ENCODE data around the gene AKAP8. TPM values are rescaled to one million over a fixed set of nuclear protein-coding genes. Genes with fewer than 3 reads are reported as not detected.

The AKAP8 gene
- total RNA-seq, 6 experiments from 2014 or later = 22.8 to 31.2 (median 29.6) TPM

- Mint-ChIP-seq H3K27me3 (ENCODE audit: insufficient read depth) (peaks cover 6% of the 10 kb centered on the region), H3K27ac (no peak overlapping the region), H3K9me3 (no peaks in the 10 kb centered on the region), H3K4me3 (no peak overlapping the region), H3K4me1 (ENCODE audit: low read depth) (peaks cover 4% of the 10 kb centered on the region), H3K36me3 (ENCODE audit: low read depth) (peaks cover 11% of the 10 kb centered on the region)
- no peak for TF ChIP-seq CTCF (IDR thresholded peaks at IDR 0.05)
- DNase-seq = no peak
Measured at GRCh38 chr19:15371786-15372380, 7.7 kb downstream of the AKAP8 start.

GRCh38 chr19:15371119-15371518 lies 8.5 kb downstream of the AKAP8 start:
- H3K4me1 Mint-ChIP-seq (ENCODE audit: low read depth) = no peaks in the 10 kb centered on the region
- H3K4me3 Mint-ChIP-seq = no peak overlapping the region
- peaks cover 8% of the 10 kb centered on the region for H3K36me3 Mint-ChIP-seq (ENCODE audit: low read depth)

GRCh38 chr19:15369594-15369891 lies 10.0 kb downstream of the AKAP8 start:
- TF ChIP-seq CTCF (IDR thresholded peaks at IDR 0.05) = no peak
- peaks cover 13% of the 10 kb centered on the region for H3K36me3 Mint-ChIP-seq (ENCODE audit: low read depth)
- H3K4me3 Mint-ChIP-seq = no peak overlapping the region
- H3K9me3 Mint-ChIP-seq = no peaks in the 10 kb centered on the region
- no peaks in the 10 kb centered on the region for H3K4me1 Mint-ChIP-seq (ENCODE audit: low read depth)
- no peak for DNase-seq
- H3K27me3 Mint-ChIP-seq (ENCODE audit: insufficient read depth) = peaks cover 3% of the 10 kb centered on the region; the same call in 1 of the 2 replicates
- H3K27ac Mint-ChIP-seq = no peak overlapping the region

More at GRCh38 chr19:15371119-15371518, 8.5 kb downstream of the AKAP8 start:
- no peak overlapping the region for H3K27ac Mint-ChIP-seq
- H3K27me3 Mint-ChIP-seq (ENCODE audit: insufficient read depth) = peaks cover 3% of the 10 kb centered on the region; the same call in 1 of the 2 replicates
- no peak for TF ChIP-seq CTCF (IDR thresholded peaks at IDR 0.05)
- H3K9me3 Mint-ChIP-seq = no peaks in the 10 kb centered on the region
- no peak for DNase-seq

- peak overlapping the region; percentile 26; the same call in 1 of the 2 replicates for H3K4me3 Mint-ChIP-seq
- H3K36me3 Mint-ChIP-seq (ENCODE audit: low read depth) = peaks cover 13% of the 10 kb centered on the region
- peaks cover 3% of the 10 kb centered on the region; the same call in 1 of the 2 replicates for H3K27me3 Mint-ChIP-seq (ENCODE audit: insufficient read depth)
- TF ChIP-seq CTCF (IDR thresholded peaks at IDR 0.05) = no peak
- DNase-seq = no peak
- no peak overlapping the region for H3K27ac Mint-ChIP-seq
- H3K4me1 Mint-ChIP-seq (ENCODE audit: low read depth) = no peaks in the 10 kb centered on the region
- no peaks in the 10 kb centered on the region for H3K9me3 Mint-ChIP-seq
Measured at GRCh38 chr19:15368798-15369593, 10.6 kb downstream of the AKAP8 start.

GRCh38 chr19:15368051-15368632 lies 11.4 kb downstream of the AKAP8 start:
- no peak for TF ChIP-seq CTCF (IDR thresholded peaks at IDR 0.05)
- Mint-ChIP-seq H3K4me1 (ENCODE audit: low read depth) (no peaks in the 10 kb centered on the region), H3K36me3 (ENCODE audit: low read depth) (peaks cover 13% of the 10 kb centered on the region), H3K9me3 (no peaks in the 10 kb centered on the region), H3K4me3 (no peak overlapping the region; the same call in 1 of the 2 replicates), H3K27ac (no peak overlapping the region), H3K27me3 (ENCODE audit: insufficient read depth) (peaks cover under 1% of the 10 kb centered on the region; the same call in 1 of the 2 replicates)
- no peak for DNase-seq

Data from HFFc6 (cell line).